ENCODE data around the gene EXOC6.

EXOC6 gene

DNA sequence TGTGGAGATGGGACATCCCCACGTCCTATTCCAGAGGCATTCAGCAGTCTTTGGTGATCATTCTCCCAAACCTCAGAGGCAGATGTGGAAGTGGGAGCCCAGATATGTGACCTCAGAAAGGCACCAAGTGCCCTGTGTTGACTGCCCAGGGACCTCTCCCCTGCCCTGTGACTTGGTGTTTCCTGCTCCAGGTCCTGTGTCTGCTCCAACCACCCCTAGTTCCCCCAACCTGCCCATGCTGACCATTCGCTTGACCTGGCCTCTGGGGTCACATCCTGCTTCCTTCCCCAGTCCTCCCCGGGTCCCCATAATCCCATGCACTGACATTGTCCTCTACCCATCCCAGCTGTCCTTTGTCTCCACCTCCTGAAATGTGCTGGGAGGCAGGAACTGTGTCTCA is 233.0 kb downstream of the EXOC6 start:
- TF ChIP-seq OSR1 (CRISPR knock-in tag; IDR thresholded peaks at IDR 0.05) (no peak), BACH2 (CRISPR knock-in tag; IDR thresholded peaks at IDR 0.05; ENCODE audit: borderline replicate concordance) (no peak), TCF4 (CRISPR knock-in tag; IDR thresholded peaks at IDR 0.05; ENCODE audit: borderline replicate concordance) (no peak), SNAI2 (CRISPR knock-in tag; IDR thresholded peaks at IDR 0.05) (no peak), ISL1 (CRISPR knock-in tag; IDR thresholded peaks at IDR 0.05) (no peak), ARNTL (CRISPR knock-in tag; IDR thresholded peaks at IDR 0.05; ENCODE audit: borderline replicate concordance, low read depth) (no peak)
- TF ChIP-seq, protein P1, sequence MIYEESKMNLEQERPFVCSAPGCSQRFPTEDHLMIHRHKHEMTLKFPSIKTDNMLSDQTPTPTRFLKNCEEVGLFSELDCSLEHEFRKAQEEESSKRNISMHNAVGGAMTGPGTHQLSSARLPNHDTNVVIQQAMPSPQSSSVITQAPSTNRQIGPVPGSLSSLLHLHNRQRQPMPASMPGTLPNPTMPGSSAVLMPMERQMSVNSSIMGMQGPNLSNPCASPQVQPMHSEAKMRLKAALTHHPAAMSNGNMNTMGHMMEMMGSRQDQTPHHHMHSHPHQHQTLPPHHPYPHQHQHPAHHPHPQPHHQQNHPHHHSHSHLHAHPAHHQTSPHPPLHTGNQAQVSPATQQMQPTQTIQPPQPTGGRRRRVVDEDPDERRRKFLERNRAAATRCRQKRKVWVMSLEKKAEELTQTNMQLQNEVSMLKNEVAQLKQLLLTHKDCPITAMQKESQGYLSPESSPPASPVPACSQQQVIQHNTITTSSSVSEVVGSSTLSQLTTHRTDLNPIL (CRISPR knock-in tag; IDR thresholded peaks at IDR 0.05; ENCODE audit: low read depth), result no peak
- no peak for ATAC-seq

DNA sequence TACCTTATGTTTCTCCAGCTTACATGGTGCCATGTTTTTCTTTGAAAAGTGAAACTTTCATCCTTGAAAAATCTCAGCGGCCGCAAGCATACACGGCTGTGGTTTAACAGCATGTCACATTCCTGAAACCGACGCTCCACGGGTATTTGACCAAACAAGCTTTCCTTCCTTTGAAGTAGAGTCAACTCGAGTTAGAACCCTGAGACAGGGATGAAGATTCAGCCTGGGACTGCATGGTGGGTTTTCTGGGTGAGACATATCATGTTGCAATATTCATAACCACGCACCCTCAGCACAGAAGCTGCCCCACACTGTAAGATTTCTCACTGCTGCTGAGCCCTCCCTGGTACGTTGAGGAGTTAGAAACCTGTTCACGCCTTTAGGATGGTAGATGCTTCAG is 233.5 kb downstream of the EXOC6 start:
- TF ChIP-seq ZNF565 (CRISPR knock-in tag; conservative IDR thresholded peaks at IDR 0.05; ENCODE audit: low read depth), result no peak
- no peak for TF ChIP-seq CSDC2 (CRISPR knock-in tag; IDR thresholded peaks at IDR 0.05)
- TF ChIP-seq ZFP3 (CRISPR knock-in tag; IDR thresholded peaks at IDR 0.05), result no peak
- TF ChIP-seq PPARA (CRISPR knock-in tag; IDR thresholded peaks at IDR 0.05; ENCODE audit: borderline replicate concordance), result no peak
- no peak for TF ChIP-seq RARB (CRISPR knock-in tag; IDR thresholded peaks at IDR 0.05)
- TF ChIP-seq ESRRG (CRISPR knock-in tag; IDR thresholded peaks at IDR 0.05), result no peak
- TF ChIP-seq, protein P2, sequence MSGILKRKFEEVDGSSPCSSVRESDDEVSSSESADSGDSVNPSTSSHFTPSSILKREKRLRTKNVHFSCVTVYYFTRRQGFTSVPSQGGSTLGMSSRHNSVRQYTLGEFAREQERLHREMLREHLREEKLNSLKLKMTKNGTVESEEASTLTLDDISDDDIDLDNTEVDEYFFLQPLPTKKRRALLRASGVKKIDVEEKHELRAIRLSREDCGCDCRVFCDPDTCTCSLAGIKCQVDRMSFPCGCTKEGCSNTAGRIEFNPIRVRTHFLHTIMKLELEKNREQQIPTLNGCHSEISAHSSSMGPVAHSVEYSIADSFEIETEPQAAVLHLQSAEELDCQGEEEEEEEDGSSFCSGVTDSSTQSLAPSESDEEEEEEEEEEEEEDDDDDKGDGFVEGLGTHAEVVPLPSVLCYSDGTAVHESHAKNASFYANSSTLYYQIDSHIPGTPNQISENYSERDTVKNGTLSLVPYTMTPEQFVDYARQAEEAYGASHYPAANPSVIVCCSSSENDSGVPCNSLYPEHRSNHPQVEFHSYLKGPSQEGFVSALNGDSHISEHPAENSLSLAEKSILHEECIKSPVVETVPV (CRISPR knock-in tag; IDR thresholded peaks at IDR 0.05), result no peak
- TF ChIP-seq, protein P3, sequence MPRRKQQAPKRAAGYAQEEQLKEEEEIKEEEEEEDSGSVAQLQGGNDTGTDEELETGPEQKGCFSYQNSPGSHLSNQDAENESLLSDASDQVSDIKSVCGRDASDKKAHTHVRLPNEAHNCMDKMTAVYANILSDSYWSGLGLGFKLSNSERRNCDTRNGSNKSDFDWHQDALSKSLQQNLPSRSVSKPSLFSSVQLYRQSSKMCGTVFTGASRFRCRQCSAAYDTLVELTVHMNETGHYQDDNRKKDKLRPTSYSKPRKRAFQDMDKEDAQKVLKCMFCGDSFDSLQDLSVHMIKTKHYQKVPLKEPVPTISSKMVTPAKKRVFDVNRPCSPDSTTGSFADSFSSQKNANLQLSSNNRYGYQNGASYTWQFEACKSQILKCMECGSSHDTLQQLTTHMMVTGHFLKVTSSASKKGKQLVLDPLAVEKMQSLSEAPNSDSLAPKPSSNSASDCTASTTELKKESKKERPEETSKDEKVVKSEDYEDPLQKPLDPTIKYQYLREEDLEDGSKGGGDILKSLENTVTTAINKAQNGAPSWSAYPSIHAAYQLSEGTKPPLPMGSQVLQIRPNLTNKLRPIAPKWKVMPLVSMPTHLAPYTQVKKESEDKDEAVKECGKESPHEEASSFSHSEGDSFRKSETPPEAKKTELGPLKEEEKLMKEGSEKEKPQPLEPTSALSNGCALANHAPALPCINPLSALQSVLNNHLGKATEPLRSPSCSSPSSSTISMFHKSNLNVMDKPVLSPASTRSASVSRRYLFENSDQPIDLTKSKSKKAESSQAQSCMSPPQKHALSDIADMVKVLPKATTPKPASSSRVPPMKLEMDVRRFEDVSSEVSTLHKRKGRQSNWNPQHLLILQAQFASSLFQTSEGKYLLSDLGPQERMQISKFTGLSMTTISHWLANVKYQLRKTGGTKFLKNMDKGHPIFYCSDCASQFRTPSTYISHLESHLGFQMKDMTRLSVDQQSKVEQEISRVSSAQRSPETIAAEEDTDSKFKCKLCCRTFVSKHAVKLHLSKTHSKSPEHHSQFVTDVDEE (CRISPR knock-in tag; IDR thresholded peaks at IDR 0.05), result no peak
- TF ChIP-seq, protein P4, sequence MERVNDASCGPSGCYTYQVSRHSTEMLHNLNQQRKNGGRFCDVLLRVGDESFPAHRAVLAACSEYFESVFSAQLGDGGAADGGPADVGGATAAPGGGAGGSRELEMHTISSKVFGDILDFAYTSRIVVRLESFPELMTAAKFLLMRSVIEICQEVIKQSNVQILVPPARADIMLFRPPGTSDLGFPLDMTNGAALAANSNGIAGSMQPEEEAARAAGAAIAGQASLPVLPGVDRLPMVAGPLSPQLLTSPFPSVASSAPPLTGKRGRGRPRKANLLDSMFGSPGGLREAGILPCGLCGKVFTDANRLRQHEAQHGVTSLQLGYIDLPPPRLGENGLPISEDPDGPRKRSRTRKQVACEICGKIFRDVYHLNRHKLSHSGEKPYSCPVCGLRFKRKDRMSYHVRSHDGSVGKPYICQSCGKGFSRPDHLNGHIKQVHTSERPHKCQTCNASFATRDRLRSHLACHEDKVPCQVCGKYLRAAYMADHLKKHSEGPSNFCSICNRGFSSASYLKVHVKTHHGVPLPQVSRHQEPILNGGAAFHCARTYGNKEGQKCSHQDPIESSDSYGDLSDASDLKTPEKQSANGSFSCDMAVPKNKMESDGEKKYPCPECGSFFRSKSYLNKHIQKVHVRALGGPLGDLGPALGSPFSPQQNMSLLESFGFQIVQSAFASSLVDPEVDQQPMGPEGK (CRISPR knock-in tag; IDR thresholded peaks at IDR 0.05; ENCODE audit: borderline replicate concordance), result no peak
- TF ChIP-seq SNAI2 (CRISPR knock-in tag; IDR thresholded peaks at IDR 0.05), result no peak
- TF ChIP-seq, protein P1 (CRISPR knock-in tag; IDR thresholded peaks at IDR 0.05; ENCODE audit: low read depth), result no peak
- TF ChIP-seq, protein P5, sequence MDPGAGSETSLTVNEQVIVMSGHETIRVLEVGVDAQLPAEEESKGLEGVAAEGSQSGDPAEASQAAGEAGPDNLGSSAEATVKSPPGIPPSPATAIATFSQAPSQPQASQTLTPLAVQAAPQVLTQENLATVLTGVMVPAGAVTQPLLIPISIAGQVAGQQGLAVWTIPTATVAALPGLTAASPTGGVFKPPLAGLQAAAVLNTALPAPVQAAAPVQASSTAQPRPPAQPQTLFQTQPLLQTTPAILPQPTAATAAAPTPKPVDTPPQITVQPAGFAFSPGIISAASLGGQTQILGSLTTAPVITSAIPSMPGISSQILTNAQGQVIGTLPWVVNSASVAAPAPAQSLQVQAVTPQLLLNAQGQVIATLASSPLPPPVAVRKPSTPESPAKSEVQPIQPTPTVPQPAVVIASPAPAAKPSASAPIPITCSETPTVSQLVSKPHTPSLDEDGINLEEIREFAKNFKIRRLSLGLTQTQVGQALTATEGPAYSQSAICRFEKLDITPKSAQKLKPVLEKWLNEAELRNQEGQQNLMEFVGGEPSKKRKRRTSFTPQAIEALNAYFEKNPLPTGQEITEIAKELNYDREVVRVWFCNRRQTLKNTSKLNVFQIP (CRISPR knock-in tag; IDR thresholded peaks at IDR 0.05; ENCODE audit: borderline replicate concordance, low read depth), result no peak
- no peak for TF ChIP-seq TCF4 (CRISPR knock-in tag; IDR thresholded peaks at IDR 0.05; ENCODE audit: borderline replicate concordance)
- TF ChIP-seq ISL1 (CRISPR knock-in tag; IDR thresholded peaks at IDR 0.05), result no peak
- no peak for TF ChIP-seq ARNTL (CRISPR knock-in tag; IDR thresholded peaks at IDR 0.05; ENCODE audit: borderline replicate concordance, low read depth)

DNA sequence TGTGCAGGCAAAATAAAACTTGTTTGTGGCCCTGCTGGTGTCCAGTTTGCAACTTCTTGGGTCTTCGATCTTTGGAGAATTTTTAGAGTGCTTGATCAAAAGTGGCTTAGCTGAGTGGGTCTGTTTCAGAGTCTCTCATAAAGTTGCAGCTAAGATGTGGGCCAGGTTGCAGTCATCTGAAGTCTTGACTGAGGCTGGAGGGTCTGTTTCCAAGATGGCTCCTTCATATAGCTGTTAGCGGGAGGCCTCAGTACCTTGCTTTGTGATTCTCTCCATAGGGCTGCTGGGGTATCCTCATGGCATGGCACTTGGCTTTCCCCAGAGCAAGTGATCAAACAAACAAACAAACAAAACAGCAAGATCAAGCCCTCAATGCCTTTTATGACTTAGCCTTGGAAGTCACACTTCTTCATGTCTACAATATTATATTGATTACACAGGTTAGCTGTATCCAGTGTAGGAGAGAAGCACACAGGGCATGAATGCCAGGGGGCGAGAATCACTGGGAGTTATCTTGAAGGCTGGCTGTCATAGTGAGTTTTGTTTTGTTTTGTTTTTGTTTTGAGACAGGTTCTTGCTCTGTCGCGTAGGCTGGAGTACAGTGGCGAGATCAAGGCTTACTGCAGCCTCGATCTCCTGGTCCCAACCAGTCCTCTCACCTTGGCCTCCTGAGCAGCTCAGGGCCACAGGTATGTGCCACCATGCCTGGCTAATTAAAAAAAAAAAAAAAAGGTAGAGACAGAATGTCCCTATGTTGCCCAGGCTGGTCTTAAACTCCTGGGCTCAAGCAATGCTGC is 235.6 kb downstream of the EXOC6 start:
- ATAC-seq, result no peak
- TF ChIP-seq ZNF565 (CRISPR knock-in tag; conservative IDR thresholded peaks at IDR 0.05; ENCODE audit: low read depth) (no peak), ZNF8 (CRISPR knock-in tag; IDR thresholded peaks at IDR 0.05) (no peak), ZNF70 (CRISPR knock-in tag; IDR thresholded peaks at IDR 0.05) (no peak), ZFP30 (CRISPR knock-in tag; IDR thresholded peaks at IDR 0.05) (no peak), SNAI2 (CRISPR knock-in tag; IDR thresholded peaks at IDR 0.05) (no peak)
- TF ChIP-seq, protein P4 (CRISPR knock-in tag; IDR thresholded peaks at IDR 0.05; ENCODE audit: borderline replicate concordance), result no peak
- TF ChIP-seq, protein P5 (CRISPR knock-in tag; IDR thresholded peaks at IDR 0.05; ENCODE audit: borderline replicate concordance, low read depth), result no peak

More for the DNA sequence above, 233.5 kb downstream of the EXOC6 start:
- no peak for ATAC-seq

Measured in SK-N-SH treated with all-trans-retinoic acid at 6 μM for 48 hours (cell line).